Heart left ventricle (tissue), 16 donors: ENCODE measurements around the gene COX10. TPM values are rescaled to one million over a fixed set of nuclear protein-coding genes. Genes with fewer than 3 reads are reported as not detected.

Experiments used
- ATAC-seq, 4 donors: fragments of 200-7000 bp; cut with Tn5 transposase; one replicate each; pipeline ENCODE4 v1.9.1; 2020 to 2022; ENCODE audit warnings: moderate library complexity in 4 of 4, mild to moderate bottlenecking in 3 of 4, moderate number of reproducible peaks in 1 of 4
- DNase-seq, 5 donors: peaks; one replicate each; pipeline ENCODE4 v3.0.0-alpha.2; 2020
- H3K27ac ChIP-seq, 12 donors: fragments of 200-600 bp; sonication (generic) in 4 of 12; one replicate each; pipeline versions ENCODE4 v1.5.0 to v1.8.0; 2016 to 2022; ENCODE audit warnings: mild to moderate bottlenecking in 2 of 12
- H3K27me3 ChIP-seq, 9 donors: fragments of 200-600 bp; sonication (generic) in 2 of 9; one replicate each; pipeline versions ENCODE4 v1.5.1 to v1.8.0; 2016 to 2022; ENCODE audit warnings: mild to moderate bottlenecking in 3 of 9
- H3K36me3 ChIP-seq, 9 donors: fragments of 200-600 bp; sonication (generic) in 2 of 9; one replicate each; pipeline versions ENCODE4 v1.5.0 to v1.8.0; 2018 to 2022; ENCODE audit warnings: mild to moderate bottlenecking in 2 of 9
- H3K4me1 ChIP-seq, 12 donors: fragments of 200-600 bp; sonication (generic) in 4 of 12; one replicate each; pipeline versions ENCODE4 v1.5.0 to v1.8.0; 2016 to 2022; ENCODE audit warnings: mild to moderate bottlenecking in 3 of 12
- H3K4me3 ChIP-seq, 12 donors: fragments of 200-600 bp; sonication (generic) in 4 of 12; one replicate each; pipeline versions ENCODE4 v1.5.0 to v1.8.0; 2017 to 2022; ENCODE audit warnings: mild to moderate bottlenecking in 9 of 12, moderate library complexity in 4 of 12
- H3K9me3 ChIP-seq, 12 donors: fragments of 200-600 bp; sonication (generic) in 4 of 12; one replicate each; pipeline versions ENCODE4 v1.5.0 to v1.8.0; 2016 to 2022; ENCODE audit warnings: mild to moderate bottlenecking in 1 of 12
- POLR2A ChIP-seq, 2 donors: fragments of 450-650 bp; IDR thresholded peaks; one replicate each; pipeline ENCODE4 v1.6.1; 2017; ENCODE audit warnings: antibody characterized with exemption in 2 of 2, mild to moderate bottlenecking in 2 of 2, moderate library complexity in 2 of 2
- whole genome bisulfite sequencing, 4 donors: extraction: QIAGEN DNeasy Blood & Tissue Kit in 2 of 4; methylation state at CpG; one replicate each; pipeline versions ENCODE4 v1.1.5 to v1.1.7; 2013 to 2018; 5-methylcytosine and 5-hydroxymethylcytosine counted together
- intact Hi-C, 10 donors: fragments of 100-400 bp; cut with DNase I; formaldehyde crosslinking; loops; one replicate each; pipeline versions ENCODE4 v1.11.1 to v1.14.2; 2022
- polyA plus RNA-seq, 2 donors: library from polyadenylated mRNA; stranded (reverse); fragments of 200-250 nt; gene quantifications; one replicate each; pipeline ENCODE4 v1.2.3, GENCODE V29; 2013
- total RNA-seq, 9 donors: library from RNA; depleted of rRNA in 2 of 9; stranded (reverse); fragments of >200 nt in 2 of 9; fragmentation: NEBNext Ultra II Directional in 3 of 9; extraction: Animal tissue kit (Norgen Biotek cat#: 25700) in 3 of 9; gene quantifications; one replicate each; pipeline versions ENCODE4 v1.1.0 to v1.2.4, GENCODE V29; 2016 to 2023
- TF ChIP-seq, protein P1 (sequence below), 12 donors: fragments of 200-600 bp; sonication (generic) in 4 of 12; IDR thresholded peaks; one replicate each; pipeline versions ENCODE4 v1.5.0 to v1.8.0; 2018 to 2022; ENCODE audit warnings: antibody characterized with exemption in 12 of 12, mild to moderate bottlenecking in 5 of 12
- donor health status: ischemic (EF 13 %, LVEDD 7.1; RV severe dilation, severe dysfunction).
- donor health status: healthy with polysubstance abuse.
- donor health status: DM: no; HTN: yes; CAD: no.
- donor health status: DM: no; HTN: no; CAD: no.
- donor health status: ischemic (EF 25% LVEDD 6.9; RV normal size, moderate dysfunction).
- donor health status: ischemic (EF 25% LVEDD 5.7; RV mildly dilated, moderate dysfunction).
- donor health status: healthy.
- donor health status: DM: yes; HTN: yes; CAD: no.
- donor health status: ischemic (EF 35%, LVEDD 5.7; RV mildly dilated, moderate dysfunction).
- donor health status: nonischemic (EF 11% LVEDD 7.7; RV severe dilation, severe dysfunction).
- donor health status: DM: yes; HTN: yes; CAD: no.
- donor health status: PGD.
- donor health status: ischemic (EF 29% LVEDD 5.4; RV normal size, mild dysfunction).
- donor health status: nonischemic (EF 23%, LVEDD 6.1; RV moderate dilation, normal function).

The COX10 gene
- total and polyA plus RNA-seq, 11 donors, result 17.8 to 96.0 (median 48.6) TPM

DNA sequence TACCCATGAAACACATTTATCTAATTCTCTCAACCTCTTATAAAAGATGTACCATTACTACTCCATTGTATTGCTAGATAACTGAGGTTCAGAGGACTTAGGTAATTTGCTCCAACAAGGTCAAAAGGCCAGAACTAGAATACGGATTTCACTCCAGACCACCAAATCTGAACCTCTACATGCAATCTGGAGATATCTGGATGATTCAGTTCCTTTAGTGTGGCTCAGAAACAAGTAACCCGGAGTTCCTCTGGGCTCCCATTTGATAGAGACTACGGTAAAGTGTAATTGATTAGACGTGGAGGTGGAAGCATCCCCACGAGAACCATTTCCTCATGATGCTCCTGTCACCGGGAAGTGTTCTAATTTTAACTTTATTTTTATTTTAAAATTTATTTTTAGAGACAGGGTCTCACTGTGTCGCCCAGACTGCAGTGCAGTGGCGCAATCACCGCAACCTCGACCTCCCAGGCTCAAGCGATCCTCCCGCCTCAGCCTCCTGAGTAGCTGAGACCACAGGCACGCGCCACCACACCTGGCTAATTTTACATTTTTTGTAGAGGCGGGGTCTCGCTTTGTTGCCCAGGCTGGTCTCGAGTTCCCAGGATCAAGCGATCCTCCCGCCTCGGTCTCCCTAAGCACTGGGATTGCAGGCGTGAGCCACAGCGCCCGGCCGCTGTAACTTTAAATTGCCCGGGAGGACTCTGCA, 608 bp upstream of the COX10 start:
- intact Hi-C loops, result loop anchor here in 6 of 10 donors (2.0 to 10.0 kb wide), 6 partner anchors 136 to 236 kb away; partner anchors contain the start of gene HS3ST3B1 (in 4 of the 6)
- TF ChIP-seq POLR2A (IDR thresholded peaks at IDR 0.05), result no peak
- TF ChIP-seq, protein P1, sequence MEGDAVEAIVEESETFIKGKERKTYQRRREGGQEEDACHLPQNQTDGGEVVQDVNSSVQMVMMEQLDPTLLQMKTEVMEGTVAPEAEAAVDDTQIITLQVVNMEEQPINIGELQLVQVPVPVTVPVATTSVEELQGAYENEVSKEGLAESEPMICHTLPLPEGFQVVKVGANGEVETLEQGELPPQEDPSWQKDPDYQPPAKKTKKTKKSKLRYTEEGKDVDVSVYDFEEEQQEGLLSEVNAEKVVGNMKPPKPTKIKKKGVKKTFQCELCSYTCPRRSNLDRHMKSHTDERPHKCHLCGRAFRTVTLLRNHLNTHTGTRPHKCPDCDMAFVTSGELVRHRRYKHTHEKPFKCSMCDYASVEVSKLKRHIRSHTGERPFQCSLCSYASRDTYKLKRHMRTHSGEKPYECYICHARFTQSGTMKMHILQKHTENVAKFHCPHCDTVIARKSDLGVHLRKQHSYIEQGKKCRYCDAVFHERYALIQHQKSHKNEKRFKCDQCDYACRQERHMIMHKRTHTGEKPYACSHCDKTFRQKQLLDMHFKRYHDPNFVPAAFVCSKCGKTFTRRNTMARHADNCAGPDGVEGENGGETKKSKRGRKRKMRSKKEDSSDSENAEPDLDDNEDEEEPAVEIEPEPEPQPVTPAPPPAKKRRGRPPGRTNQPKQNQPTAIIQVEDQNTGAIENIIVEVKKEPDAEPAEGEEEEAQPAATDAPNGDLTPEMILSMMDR (IDR thresholded peaks at IDR 0.05), result no peak
- peaks cover 0 to 8% (median 0%) of the 10 kb centered on the region in 9 donors for H3K36me3 ChIP-seq
- peaks cover 0 to 35% (median 23%) of the 10 kb centered on the region in 12 donors for H3K4me1 ChIP-seq
- 23 to 30% (median 24%) methylated on average over 24 to 25 of the region's 25 CpGs for WGBS, 4 donors
- ATAC-seq (peak in 1 of 4 donors; percentile 44), DNase-seq (no peak)
- H3K27ac ChIP-seq, result peak overlapping the region; percentile 84 to 96 (median 89)
- H3K27me3 ChIP-seq, result no peaks in the 10 kb centered on the region
- H3K4me3 ChIP-seq, result peak overlapping the region; percentile 82 to 99 (median 94)
- H3K9me3 ChIP-seq, result peaks cover 0 to 7% (median 0%) of the 10 kb centered on the region in 12 donors

DNA sequence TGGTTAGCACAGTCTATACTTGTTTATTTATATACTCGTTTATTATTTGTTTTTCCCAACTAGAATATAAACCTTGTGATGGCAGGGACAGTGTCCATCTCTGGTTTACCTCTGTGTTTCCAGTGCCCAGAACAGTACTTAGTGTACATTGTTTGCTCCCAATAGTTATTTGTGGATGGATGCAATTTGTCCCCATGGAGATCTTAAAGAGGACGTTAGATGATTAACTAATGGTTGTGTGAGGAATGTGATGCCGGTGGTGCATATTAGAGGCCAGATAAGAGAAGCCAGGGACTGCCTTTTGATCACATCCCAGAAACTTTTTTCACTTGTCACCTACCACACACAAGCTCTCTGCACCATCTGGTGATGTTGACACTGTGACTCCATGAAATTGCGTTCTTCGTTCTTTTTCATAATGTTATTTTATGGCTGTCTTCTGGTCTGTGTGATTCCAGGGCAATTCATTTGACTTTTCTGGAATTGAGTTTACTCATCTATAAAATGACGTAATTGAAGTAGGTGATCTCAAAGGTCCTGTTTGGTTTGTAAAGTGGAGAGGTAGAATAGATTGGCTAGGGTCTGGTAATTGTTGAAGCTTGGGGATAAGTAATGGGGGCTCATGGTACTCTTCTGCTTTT, 1.2 kb downstream of the COX10 start:
- TF ChIP-seq POLR2A (IDR thresholded peaks at IDR 0.05), result no peak
- TF ChIP-seq, protein P1 (IDR thresholded peaks at IDR 0.05), result no peak
- Histone ChIP-seq H3K27ac (peak overlapping the region in 5 of 12 donors; percentile 87 to 96 (median 92)), H3K4me1 (peaks cover 0 to 39% (median 23%) of the 10 kb centered on the region in 12 donors), H3K27me3 (no peaks in the 10 kb centered on the region), H3K36me3 (peaks cover 0 to 25% (median 14%) of the 10 kb centered on the region in 9 donors), H3K4me3 (peak overlapping the region in 11 of 12 donors; percentile 82 to 99 (median 96)), H3K9me3 (peaks cover 0 to 7% (median 0%) of the 10 kb centered on the region in 12 donors)
- no peak for DNase-seq
- intact Hi-C loops, result loop anchor here in 5 of 10 donors (2.0 to 10.0 kb wide), 5 partner anchors 134 to 476 kb away; partner anchors contain the start of gene HS3ST3B1 (in 2 of the 5)
- 53 to 63% (median 58%) methylated on average over 6 of the region's 6 CpGs for WGBS, 4 donors
- ATAC-seq, result peak in 1 of 4 donors; percentile 47

DNA sequence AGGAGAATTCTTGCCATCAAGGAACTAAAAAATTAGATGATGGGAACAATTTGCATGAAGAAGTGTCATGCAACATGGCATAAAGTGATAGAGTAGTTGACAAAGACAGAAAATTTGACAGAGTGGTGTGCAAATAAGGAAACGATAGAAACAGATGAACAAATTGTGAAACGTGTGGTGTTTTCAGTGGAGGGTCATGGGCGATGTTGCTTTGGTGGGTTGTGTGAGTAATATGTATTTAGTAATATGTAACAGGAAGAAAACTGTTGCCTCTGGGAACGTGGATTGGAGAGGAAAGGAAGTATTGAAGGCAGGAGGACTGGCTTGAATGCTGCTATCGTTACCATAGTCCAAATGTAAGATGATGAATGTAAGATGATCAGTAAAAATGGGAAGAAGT, 3.6 kb downstream of the COX10 start:
- WGBS, 4 donors, result 87 to 91% (median 89%) methylated on average over 5 of the region's 5 CpGs
- Histone ChIP-seq H3K27ac (no peak overlapping the region), H3K4me1 (peaks cover 0 to 50% (median 23%) of the 10 kb centered on the region in 12 donors)

More for the DNA sequence above, 3.6 kb downstream of the COX10 start:
- TF ChIP-seq, protein P1 (IDR thresholded peaks at IDR 0.05), result no peak
- no peak for TF ChIP-seq POLR2A (IDR thresholded peaks at IDR 0.05)
- no peak for ATAC-seq
- no peaks in the 10 kb centered on the region for H3K9me3 ChIP-seq
- no peak overlapping the region for H3K4me3 ChIP-seq
- intact Hi-C loops, result loop anchor here in 5 of 10 donors (5.0 to 10.0 kb wide), 4 partner anchors 132 to 478 kb away; partner anchors contain the start of gene HS3ST3B1 (in 1 of the 5)
- H3K36me3 ChIP-seq, result peaks cover 0 to 48% (median 37%) of the 10 kb centered on the region in 9 donors
- DNase-seq, result no peak
- no peaks in the 10 kb centered on the region for H3K27me3 ChIP-seq
